ENCODE data around the gene ATF7. TPM values are rescaled to one million over a fixed set of nuclear protein-coding genes. Genes with fewer than 3 reads are reported as not detected.

The ATF7 gene
- total and polyA plus RNA-seq, 9 of the 15 experiments (the other 6 are each of a cell fraction or from before 2014, with no cell fraction given), result 10.6 to 30.4 (median 20.7) TPM

- TF ChIP-seq, protein P1, sequence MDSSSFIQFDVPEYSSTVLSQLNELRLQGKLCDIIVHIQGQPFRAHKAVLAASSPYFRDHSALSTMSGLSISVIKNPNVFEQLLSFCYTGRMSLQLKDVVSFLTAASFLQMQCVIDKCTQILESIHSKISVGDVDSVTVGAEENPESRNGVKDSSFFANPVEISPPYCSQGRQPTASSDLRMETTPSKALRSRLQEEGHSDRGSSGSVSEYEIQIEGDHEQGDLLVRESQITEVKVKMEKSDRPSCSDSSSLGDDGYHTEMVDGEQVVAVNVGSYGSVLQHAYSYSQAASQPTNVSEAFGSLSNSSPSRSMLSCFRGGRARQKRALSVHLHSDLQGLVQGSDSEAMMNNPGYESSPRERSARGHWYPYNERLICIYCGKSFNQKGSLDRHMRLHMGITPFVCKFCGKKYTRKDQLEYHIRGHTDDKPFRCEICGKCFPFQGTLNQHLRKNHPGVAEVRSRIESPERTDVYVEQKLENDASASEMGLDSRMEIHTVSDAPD (CRISPR knock-in tag; IDR thresholded peaks at IDR 0.05), result no peak
- no peak for TF ChIP-seq SIRT6 (IDR thresholded peaks at IDR 0.05; ENCODE audit: low read depth, low read length)
- TF ChIP-seq ZSCAN29 (IDR thresholded peaks at IDR 0.05), result no peak
- no peak for TF ChIP-seq CAMTA2 (CRISPR knock-in tag; conservative IDR thresholded peaks at IDR 0.05)
- TF ChIP-seq RNF2 (IDR thresholded peaks at IDR 0.05), result peak; percentile 40; the same call in 1 of the 2 replicates
- TF ChIP-seq, protein P2, sequence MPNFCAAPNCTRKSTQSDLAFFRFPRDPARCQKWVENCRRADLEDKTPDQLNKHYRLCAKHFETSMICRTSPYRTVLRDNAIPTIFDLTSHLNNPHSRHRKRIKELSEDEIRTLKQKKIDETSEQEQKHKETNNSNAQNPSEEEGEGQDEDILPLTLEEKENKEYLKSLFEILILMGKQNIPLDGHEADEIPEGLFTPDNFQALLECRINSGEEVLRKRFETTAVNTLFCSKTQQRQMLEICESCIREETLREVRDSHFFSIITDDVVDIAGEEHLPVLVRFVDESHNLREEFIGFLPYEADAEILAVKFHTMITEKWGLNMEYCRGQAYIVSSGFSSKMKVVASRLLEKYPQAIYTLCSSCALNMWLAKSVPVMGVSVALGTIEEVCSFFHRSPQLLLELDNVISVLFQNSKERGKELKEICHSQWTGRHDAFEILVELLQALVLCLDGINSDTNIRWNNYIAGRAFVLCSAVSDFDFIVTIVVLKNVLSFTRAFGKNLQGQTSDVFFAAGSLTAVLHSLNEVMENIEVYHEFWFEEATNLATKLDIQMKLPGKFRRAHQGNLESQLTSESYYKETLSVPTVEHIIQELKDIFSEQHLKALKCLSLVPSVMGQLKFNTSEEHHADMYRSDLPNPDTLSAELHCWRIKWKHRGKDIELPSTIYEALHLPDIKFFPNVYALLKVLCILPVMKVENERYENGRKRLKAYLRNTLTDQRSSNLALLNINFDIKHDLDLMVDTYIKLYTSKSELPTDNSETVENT (CRISPR knock-in tag; IDR thresholded peaks at IDR 0.05), result no peak; the same call in 1 of the 2 replicates
- TF ChIP-seq TRIM24 (IDR thresholded peaks at IDR 0.05), result peak; percentile 28 to 80; a peak in 2 of 4 replicates
- TF ChIP-seq XRCC5 (IDR thresholded peaks at IDR 0.05; ENCODE audit: low read depth, low read length), result peak; percentile 71; the same call in 1 of the 2 replicates
- no peak for TF ChIP-seq MED1 (CRISPR knock-in tag; IDR thresholded peaks at IDR 0.05; ENCODE audit: borderline replicate concordance)
- TF ChIP-seq FOXP4 (CRISPR knock-in tag; IDR thresholded peaks at IDR 0.05; ENCODE audit: borderline replicate concordance), result no peak
- TF ChIP-seq MCM7 (IDR thresholded peaks at IDR 0.05), result no peak
- TF ChIP-seq, protein P3, sequence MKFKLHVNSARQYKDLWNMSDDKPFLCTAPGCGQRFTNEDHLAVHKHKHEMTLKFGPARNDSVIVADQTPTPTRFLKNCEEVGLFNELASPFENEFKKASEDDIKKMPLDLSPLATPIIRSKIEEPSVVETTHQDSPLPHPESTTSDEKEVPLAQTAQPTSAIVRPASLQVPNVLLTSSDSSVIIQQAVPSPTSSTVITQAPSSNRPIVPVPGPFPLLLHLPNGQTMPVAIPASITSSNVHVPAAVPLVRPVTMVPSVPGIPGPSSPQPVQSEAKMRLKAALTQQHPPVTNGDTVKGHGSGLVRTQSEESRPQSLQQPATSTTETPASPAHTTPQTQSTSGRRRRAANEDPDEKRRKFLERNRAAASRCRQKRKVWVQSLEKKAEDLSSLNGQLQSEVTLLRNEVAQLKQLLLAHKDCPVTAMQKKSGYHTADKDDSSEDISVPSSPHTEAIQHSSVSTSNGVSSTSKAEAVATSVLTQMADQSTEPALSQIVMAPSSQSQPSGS (CRISPR knock-in tag; IDR thresholded peaks at IDR 0.05), result no peak
- TF ChIP-seq HDAC6 (IDR thresholded peaks at IDR 0.05; ENCODE audit: low read depth, low read length), result no peak
- no peak for TF ChIP-seq BRCA1 (IDR thresholded peaks at IDR 0.05)
- TF ChIP-seq BRCA1 (CRISPR knock-in tag; IDR thresholded peaks at IDR 0.05), result no peak
- TF ChIP-seq ASH1L (IDR thresholded peaks at IDR 0.05; ENCODE audit: borderline replicate concordance, low read depth, partially characterized antibody), result peak; percentile 95
- TF ChIP-seq, protein P4, sequence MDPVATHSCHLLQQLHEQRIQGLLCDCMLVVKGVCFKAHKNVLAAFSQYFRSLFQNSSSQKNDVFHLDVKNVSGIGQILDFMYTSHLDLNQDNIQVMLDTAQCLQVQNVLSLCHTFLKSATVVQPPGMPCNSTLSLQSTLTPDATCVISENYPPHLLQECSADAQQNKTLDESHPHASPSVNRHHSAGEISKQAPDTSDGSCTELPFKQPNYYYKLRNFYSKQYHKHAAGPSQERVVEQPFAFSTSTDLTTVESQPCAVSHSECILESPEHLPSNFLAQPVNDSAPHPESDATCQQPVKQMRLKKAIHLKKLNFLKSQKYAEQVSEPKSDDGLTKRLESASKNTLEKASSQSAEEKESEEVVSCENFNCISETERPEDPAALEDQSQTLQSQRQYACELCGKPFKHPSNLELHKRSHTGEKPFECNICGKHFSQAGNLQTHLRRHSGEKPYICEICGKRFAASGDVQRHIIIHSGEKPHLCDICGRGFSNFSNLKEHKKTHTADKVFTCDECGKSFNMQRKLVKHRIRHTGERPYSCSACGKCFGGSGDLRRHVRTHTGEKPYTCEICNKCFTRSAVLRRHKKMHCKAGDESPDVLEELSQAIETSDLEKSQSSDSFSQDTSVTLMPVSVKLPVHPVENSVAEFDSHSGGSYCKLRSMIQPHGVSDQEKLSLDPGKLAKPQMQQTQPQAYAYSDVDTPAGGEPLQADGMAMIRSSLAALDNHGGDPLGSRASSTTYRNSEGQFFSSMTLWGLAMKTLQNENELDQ (CRISPR knock-in tag; IDR thresholded peaks at IDR 0.05; ENCODE audit: borderline replicate concordance), result no peak
- TF ChIP-seq SREBF2 (CRISPR knock-in tag; IDR thresholded peaks at IDR 0.05), result no peak
- TF ChIP-seq ZBTB8A (IDR thresholded peaks at IDR 0.05; ENCODE audit: partially characterized antibody), result no peak
- no peak for TF ChIP-seq FOXP1 (CRISPR knock-in tag; IDR thresholded peaks at IDR 0.05)
Observed at GRCh38 chr12:53625946-53626701, at the start of gene ATF7 (continued).

Measured in K562 (cell line).